ENCODE results near the gene SLC15A4. TPM values are rescaled to one million over a fixed set of nuclear protein-coding genes. Genes with fewer than 3 reads are reported as not detected.

SLC15A4 gene
- total and polyA plus RNA-seq, 2 of the 13 experiments (the other 11 are each of a cell fraction or from before 2014, with no cell fraction given), result 17.3 to 22.7 TPM

DNA sequence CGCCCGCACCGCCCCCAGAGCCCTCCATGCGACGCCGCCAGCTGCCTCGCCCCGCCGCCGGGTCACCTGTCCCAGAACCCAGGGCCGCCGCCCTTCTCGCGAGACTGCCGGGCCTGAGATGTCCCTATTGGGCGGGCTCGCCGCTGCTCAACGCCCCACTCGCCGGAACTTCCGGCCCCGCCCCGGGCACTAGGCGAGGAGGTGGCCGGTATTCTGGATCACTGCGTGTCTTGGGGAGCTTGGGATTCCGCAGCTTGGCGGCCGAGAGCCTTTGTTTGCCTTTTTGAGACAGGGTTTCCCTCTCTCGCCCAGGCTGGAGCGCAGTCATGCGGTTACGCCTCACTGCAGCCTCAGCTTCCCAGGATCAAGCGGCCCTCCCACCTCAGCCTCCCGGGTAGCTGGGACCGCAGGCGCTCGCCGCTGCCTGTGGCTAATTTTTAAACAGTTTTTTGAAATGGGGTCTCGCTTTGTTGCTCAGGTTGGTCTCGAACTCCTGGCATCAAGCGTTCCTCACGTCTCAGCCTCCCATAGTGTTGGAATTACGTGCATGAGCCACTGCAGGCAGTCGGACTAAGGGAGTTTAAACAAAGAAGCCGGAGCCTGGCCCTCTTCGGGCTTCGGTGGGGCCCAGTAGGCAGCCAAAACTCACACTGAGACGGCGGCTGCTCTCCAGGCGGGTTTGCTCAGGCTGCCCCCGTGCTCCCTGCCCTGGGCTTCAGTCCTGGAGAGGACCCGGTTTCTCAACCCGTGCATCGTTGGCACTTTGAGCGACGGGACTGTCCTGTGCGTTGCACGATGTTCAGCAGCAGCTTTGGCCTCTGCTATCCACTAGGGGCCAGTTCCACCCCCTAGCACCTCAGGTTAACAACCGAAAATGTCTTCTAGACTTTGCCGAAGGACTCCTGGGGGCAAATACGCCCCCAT, at the start of gene SLC15A4 (continued):
- TF ChIP-seq ZNF446 (CRISPR knock-in tag; IDR thresholded peaks at IDR 0.05), result peak; percentile 76; the same call in 1 of the 2 replicates
- TF ChIP-seq MXD4 (CRISPR knock-in tag; IDR thresholded peaks at IDR 0.05), result peak; percentile 32; the same call in 1 of the 2 replicates
- peak; percentile 50; the same call in 1 of the 2 replicates for TF ChIP-seq RXRB (CRISPR knock-in tag; IDR thresholded peaks at IDR 0.05; ENCODE audit: borderline replicate concordance)
- no peak for TF ChIP-seq RAD21 (CRISPR knock-in tag; IDR thresholded peaks at IDR 0.05)
- 0 out of 2 replicates have a peak, but pooled peaks have one; percentile 25 for TF ChIP-seq ZKSCAN8 (CRISPR knock-in tag; IDR thresholded peaks at IDR 0.05; ENCODE audit: borderline replicate concordance)
- TF ChIP-seq, protein P1, sequence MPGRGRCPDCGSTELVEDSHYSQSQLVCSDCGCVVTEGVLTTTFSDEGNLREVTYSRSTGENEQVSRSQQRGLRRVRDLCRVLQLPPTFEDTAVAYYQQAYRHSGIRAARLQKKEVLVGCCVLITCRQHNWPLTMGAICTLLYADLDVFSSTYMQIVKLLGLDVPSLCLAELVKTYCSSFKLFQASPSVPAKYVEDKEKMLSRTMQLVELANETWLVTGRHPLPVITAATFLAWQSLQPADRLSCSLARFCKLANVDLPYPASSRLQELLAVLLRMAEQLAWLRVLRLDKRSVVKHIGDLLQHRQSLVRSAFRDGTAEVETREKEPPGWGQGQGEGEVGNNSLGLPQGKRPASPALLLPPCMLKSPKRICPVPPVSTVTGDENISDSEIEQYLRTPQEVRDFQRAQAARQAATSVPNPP (CRISPR knock-in tag; IDR thresholded peaks at IDR 0.05), result 0 out of 2 replicates have a peak, but pooled peaks have one; percentile 36
- no peak for TF ChIP-seq ZKSCAN1 (IDR thresholded peaks at IDR 0.05; ENCODE audit: low read length)
- TF ChIP-seq ZFP37 (CRISPR knock-in tag; IDR thresholded peaks at IDR 0.05; ENCODE audit: borderline replicate concordance), result no peak
- TF ChIP-seq ZBTB20 (CRISPR knock-in tag; IDR thresholded peaks at IDR 0.05; ENCODE audit: borderline replicate concordance, low read depth), result peak; percentile 43; the same call in 1 of the 2 replicates
- peak; percentile 62 for TF ChIP-seq FOXC1 (CRISPR knock-in tag; IDR thresholded peaks at IDR 0.05; ENCODE audit: borderline replicate concordance)
- no peak for TF ChIP-seq ZNF615 (CRISPR knock-in tag; IDR thresholded peaks at IDR 0.05; ENCODE audit: borderline replicate concordance)
- TF ChIP-seq POLR2A (IDR thresholded peaks at IDR 0.05; ENCODE audit: insufficient read depth in 1 of 2, low read depth in 2 of 2, low read length in 2 of 2), result peak; percentile 93 to 95
- TF ChIP-seq KLF12 (CRISPR knock-in tag; IDR thresholded peaks at IDR 0.05; ENCODE audit: borderline replicate concordance), result peak; percentile 99
- TF ChIP-seq KMT2A (CRISPR knock-in tag; IDR thresholded peaks at IDR 0.05), result peak; percentile 76
- TF ChIP-seq, protein P2, sequence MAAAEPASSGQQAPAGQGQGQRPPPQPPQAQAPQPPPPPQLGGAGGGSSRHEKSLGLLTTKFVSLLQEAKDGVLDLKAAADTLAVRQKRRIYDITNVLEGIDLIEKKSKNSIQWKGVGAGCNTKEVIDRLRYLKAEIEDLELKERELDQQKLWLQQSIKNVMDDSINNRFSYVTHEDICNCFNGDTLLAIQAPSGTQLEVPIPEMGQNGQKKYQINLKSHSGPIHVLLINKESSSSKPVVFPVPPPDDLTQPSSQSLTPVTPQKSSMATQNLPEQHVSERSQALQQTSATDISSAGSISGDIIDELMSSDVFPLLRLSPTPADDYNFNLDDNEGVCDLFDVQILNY (CRISPR knock-in tag; conservative IDR thresholded peaks at IDR 0.05), result peak; percentile 30; the same call in 1 of the 2 replicates
- TF ChIP-seq ZSCAN29 (CRISPR knock-in tag; conservative IDR thresholded peaks at IDR 0.05), result 0 out of 2 replicates have a peak, but pooled peaks have one; percentile 20
- no peak for TF ChIP-seq ZNF652 (CRISPR knock-in tag; IDR thresholded peaks at IDR 0.05; ENCODE audit: borderline replicate concordance, low read depth)
- TF ChIP-seq, protein P3, sequence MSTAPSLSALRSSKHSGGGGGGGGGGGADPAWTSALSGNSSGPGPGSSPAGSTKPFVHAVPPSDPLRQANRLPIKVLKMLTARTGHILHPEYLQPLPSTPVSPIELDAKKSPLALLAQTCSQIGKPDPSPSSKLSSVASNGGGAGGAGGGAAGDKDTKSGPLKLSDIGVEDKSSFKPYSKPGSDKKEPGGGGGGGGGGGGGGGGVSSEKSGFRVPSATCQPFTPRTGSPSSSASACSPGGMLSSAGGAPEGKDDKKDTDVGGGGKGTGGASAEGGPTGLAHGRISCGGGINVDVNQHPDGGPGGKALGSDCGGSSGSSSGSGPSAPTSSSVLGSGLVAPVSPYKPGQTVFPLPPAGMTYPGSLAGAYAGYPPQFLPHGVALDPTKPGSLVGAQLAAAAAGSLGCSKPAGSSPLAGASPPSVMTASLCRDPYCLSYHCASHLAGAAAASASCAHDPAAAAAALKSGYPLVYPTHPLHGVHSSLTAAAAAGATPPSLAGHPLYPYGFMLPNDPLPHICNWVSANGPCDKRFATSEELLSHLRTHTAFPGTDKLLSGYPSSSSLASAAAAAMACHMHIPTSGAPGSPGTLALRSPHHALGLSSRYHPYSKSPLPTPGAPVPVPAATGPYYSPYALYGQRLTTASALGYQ (CRISPR knock-in tag; IDR thresholded peaks at IDR 0.05), result 0 out of 2 replicates have a peak, but pooled peaks have one; percentile 45
- no peak for TF ChIP-seq ZNF282 (IDR thresholded peaks at IDR 0.05; ENCODE audit: partially characterized antibody)
- TF ChIP-seq SRSF1 (optimal IDR thresholded peaks at IDR 0.05; ENCODE audit: low read depth, low read length), result peak; percentile 89
- TF ChIP-seq GTF3A (CRISPR knock-in tag; conservative IDR thresholded peaks at IDR 0.05), result no peak
- TF ChIP-seq ZNF788 (CRISPR knock-in tag; IDR thresholded peaks at IDR 0.05; ENCODE audit: borderline replicate concordance), result peak; percentile 44; the same call in 1 of the 2 replicates
- no peak for TF ChIP-seq HOXA7 (CRISPR knock-in tag; IDR thresholded peaks at IDR 0.05)
- peak; percentile 46; the same call in 1 of the 2 replicates for TF ChIP-seq KLF15 (CRISPR knock-in tag; IDR thresholded peaks at IDR 0.05; ENCODE audit: borderline replicate concordance)
- peak; percentile 49; the same call in 1 of the 2 replicates for TF ChIP-seq ZFP1 (CRISPR knock-in tag; IDR thresholded peaks at IDR 0.05)
